Common myeloid progenitor, CD34-positive (primary cell): Measurements from ENCODE around the gene TNRC6A.

Experiments
- CTCF ChIA-PET: fragments of 350-600 bp; sonication (Branson Sonifier 250); formaldehyde crosslinking; loops from one replicate; lab custom pipeline; 2021; ENCODE audit warnings: antibody characterized with exemption; lab: Charles Lee
- POLR2A ChIA-PET: fragments of 350-600 bp; sonication (Branson Sonifier 250); formaldehyde crosslinking; loops from one replicate; lab custom pipeline; 2021; ENCODE audit warnings: antibody characterized with exemption; lab: Charles Lee
- DNase-seq, 3 donors: peaks; one replicate each; pipeline versions ENCODE4 v3.0.0 to v3.0.0-alpha.2; 2013
- H3K27ac ChIP-seq, 2 experiments: 1 replicate in 1 of 2; 2 replicates in 1 of 2; pipeline ENCODE4 v1.7.0; 2013; ENCODE audit warnings: inconsistent platforms in 2 of 2, low read length in 2 of 2, mild to moderate bottlenecking in 2 of 2, low read depth in 1 of 2, moderate library complexity in 1 of 2; ENCODE audit not compliant: severe bottlenecking in 2 of 2, insufficient read depth in 1 of 2, poor library complexity in 1 of 2
- H3K27me3 ChIP-seq, 5 experiments: replicated peaks in 2 of 5; 1 replicate in 3 of 5; 2 replicates in 2 of 5; pipeline versions ENCODE4 v1.6.1 to v1.7.0; 2013; ENCODE audit warnings: low read length in 4 of 5, mild to moderate bottlenecking in 2 of 5, moderate library complexity in 2 of 5, inconsistent platforms in 1 of 5; ENCODE audit not compliant: insufficient read depth in 5 of 5, control insufficient read depth in 4 of 5
- H3K36me3 ChIP-seq, 4 experiments: 1 replicate in 2 of 4; 2 replicates in 2 of 4; pipeline versions ENCODE4 v1.6.1 to v1.7.0; 2013; ENCODE audit warnings: low read length in 3 of 4, control low read depth in 1 of 4, mild to moderate bottlenecking in 1 of 4; ENCODE audit not compliant: control insufficient read depth in 4 of 4, insufficient read depth in 4 of 4
- H3K4me1 ChIP-seq, 4 experiments: 1 replicate in 3 of 4; 2 replicates in 1 of 4; pipeline versions ENCODE4 v1.6.1 to v1.7.1; 2013; ENCODE audit warnings: low read length in 3 of 4, mild to moderate bottlenecking in 3 of 4, control low read depth in 1 of 4, inconsistent platforms in 1 of 4, moderate library complexity in 1 of 4; ENCODE audit not compliant: control insufficient read depth in 4 of 4, insufficient read depth in 4 of 4; ENCODE audit errors: control extremely low read depth in 1 of 4
- H3K4me3 ChIP-seq, 7 experiments: 1 replicate in 4 of 7; 2 replicates in 3 of 7; pipeline versions ENCODE4 v1.5.1 to v1.7.0; 2013; ENCODE audit warnings: mild to moderate bottlenecking in 7 of 7, low read length in 6 of 7, moderate library complexity in 6 of 7, inconsistent platforms in 2 of 7, low read depth in 2 of 7, control low read depth in 1 of 7; ENCODE audit not compliant: insufficient read depth in 4 of 7, control insufficient read depth in 1 of 7; ENCODE audit errors: extremely low read depth in 1 of 7
- H3K9me3 ChIP-seq, 5 experiments: 1 replicate in 4 of 5; 2 replicates in 1 of 5; pipeline versions ENCODE4 v1.6.1 to v1.7.1; 2013; ENCODE audit warnings: low read length in 4 of 5, mild to moderate bottlenecking in 2 of 5, inconsistent platforms in 1 of 5, low read depth in 1 of 5, moderate library complexity in 1 of 5; ENCODE audit not compliant: control insufficient read depth in 4 of 5, insufficient read depth in 2 of 5; ENCODE audit errors: control extremely low read depth in 1 of 5
- WGBS: methylation state at CpG from one replicate; pipeline ENCODE4 v1.1.5; 2013; ENCODE audit not compliant: insufficient coverage; 5-methylcytosine and 5-hydroxymethylcytosine counted together

Gene TNRC6A

GRCh38 chr16:24829153-24829552 is 99.7 kb downstream of the TNRC6A start:
- no peak for DNase-seq
- no CpG with 5 or more reads among the region's 5 CpGs for WGBS

GRCh38 chr16:24833352-24833751 is 103.9 kb downstream of the TNRC6A start:
- DNase-seq, result no peak
- ChIA-PET CTCF (no interaction called here), POLR2A (no interaction called here)
- Histone ChIP-seq H3K27me3 (no peaks in the 10 kb centered on the region), H3K4me3 (no peak overlapping the region), H3K9me3 (no peaks in the 10 kb centered on the region), H3K36me3 (peaks cover under 1 to 5% (median 1%) of the 10 kb centered on the region in 4 experiments), H3K27ac (no peak overlapping the region), H3K4me1 (peaks cover 0 to 3% (median under 1%) of the 10 kb centered on the region in 4 experiments)
- WGBS, result 84% methylated on average over 6 of the region's 6 CpGs

More at GRCh38 chr16:24829153-24829552, 99.7 kb downstream of the TNRC6A start:
- Histone ChIP-seq H3K4me3 (no peak overlapping the region), H3K27me3 (no peaks in the 10 kb centered on the region), H3K27ac (no peak overlapping the region), H3K36me3 (peaks cover 9 to 34% (median 19%) of the 10 kb centered on the region in 4 experiments), H3K9me3 (no peaks in the 10 kb centered on the region), H3K4me1 (no peaks in the 10 kb centered on the region)
- ChIA-PET POLR2A (no interaction called here), CTCF (no interaction called here)

DNA sequence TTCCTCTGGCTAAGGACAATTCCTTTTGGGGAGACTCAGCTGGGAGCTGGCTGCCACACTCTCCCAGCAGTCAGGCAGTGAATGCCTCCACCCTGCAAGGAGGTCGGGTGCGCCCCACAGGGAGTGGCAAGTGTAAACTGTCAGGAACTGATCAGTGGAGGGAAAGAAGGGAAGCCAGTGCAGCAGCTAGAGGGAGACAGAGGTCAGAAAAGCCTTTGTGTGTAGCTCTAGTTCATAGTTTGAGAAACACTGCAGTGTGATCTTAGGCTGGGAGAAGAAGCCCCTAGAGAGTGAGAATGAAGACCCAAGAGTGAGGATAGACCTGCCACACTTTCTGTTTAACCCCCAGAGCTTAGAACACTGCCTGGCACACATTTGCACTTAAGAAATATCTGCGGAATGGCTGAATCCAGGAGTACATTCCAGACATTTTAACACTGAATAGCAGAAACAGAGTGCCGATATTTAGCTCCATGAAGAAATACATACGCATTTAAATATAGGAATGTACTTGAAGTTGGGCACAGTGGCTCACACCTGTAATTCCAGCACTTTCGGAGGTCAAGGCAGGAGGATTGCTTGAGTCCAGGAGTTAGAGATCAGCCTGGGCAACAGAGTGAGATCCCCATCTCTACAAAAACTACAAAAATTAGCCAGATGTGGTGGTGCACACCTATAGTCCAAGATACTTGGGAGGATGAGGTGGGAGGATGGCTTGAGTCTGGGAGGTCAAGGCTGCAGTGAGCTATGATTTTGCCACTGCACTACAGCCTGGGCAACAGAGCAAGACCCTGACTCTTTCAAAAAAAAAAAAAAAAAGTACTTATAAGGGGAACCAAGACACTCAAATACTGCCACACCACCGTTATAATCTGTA is 105.2 kb downstream of the TNRC6A start:
- WGBS, result 84% methylated on average over 5 of the region's 7 CpGs
- no peaks in the 10 kb centered on the region for H3K9me3 ChIP-seq
- H3K36me3 ChIP-seq, result no peaks in the 10 kb centered on the region
- H3K27ac ChIP-seq, result no peak overlapping the region
- CTCF ChIA-PET, result interaction anchor here (1.4 kb wide), 1 partner anchor 57 kb away, joined by 4 read pairs; no protein-coding TSS in a partner anchor
- DNase-seq, result peak; percentile 8 to 35 (median 21)
- POLR2A ChIA-PET, result no interaction called here
- no peaks in the 10 kb centered on the region for H3K27me3 ChIP-seq
- no peak overlapping the region for H3K4me3 ChIP-seq
- peaks cover 0 to 10% (median 6%) of the 10 kb centered on the region in 4 experiments for H3K4me1 ChIP-seq

DNA sequence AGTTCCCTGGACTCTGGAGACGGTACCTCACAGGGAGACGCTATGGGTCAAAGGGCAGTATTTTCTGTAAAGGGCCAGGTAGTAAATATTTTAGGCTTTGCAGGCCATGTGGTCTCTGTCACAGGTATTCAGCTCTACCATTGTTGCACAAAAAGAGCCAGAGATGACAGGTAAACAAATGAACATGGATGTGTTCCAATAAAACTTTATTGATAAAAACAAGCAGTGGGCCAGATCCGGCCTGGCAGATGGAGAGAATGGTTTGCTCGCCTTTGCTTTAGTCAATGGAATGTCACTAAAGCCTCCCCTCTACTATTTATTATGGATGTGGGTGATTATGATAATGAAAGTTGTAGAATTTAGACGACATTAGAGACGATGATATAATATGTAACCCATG is 107.4 kb downstream of the TNRC6A start:
- Histone ChIP-seq H3K27ac (no peak overlapping the region), H3K27me3 (no peaks in the 10 kb centered on the region), H3K4me3 (no peak overlapping the region), H3K36me3 (no peaks in the 10 kb centered on the region), H3K4me1 (peaks cover 0 to 10% (median 6%) of the 10 kb centered on the region in 4 experiments), H3K9me3 (no peaks in the 10 kb centered on the region)
- CTCF ChIA-PET, result no interaction called here
- POLR2A ChIA-PET, result no interaction called here
- 100% methylated on average over 1 of the region's 6 CpGs for WGBS
- DNase-seq, result no peak

GRCh38 chr16:24837969-24838368 is 108.5 kb downstream of the TNRC6A start:
- no peak for DNase-seq
- Histone ChIP-seq H3K27me3 (no peaks in the 10 kb centered on the region), H3K36me3 (no peaks in the 10 kb centered on the region), H3K27ac (no peak overlapping the region), H3K9me3 (no peaks in the 10 kb centered on the region), H3K4me1 (peaks cover 0 to 10% (median 6%) of the 10 kb centered on the region in 4 experiments), H3K4me3 (no peak overlapping the region)
- WGBS, result 93% methylated on average over 8 of the region's 9 CpGs
- POLR2A ChIA-PET, result no interaction called here
- CTCF ChIA-PET, result no interaction called here

DNA sequence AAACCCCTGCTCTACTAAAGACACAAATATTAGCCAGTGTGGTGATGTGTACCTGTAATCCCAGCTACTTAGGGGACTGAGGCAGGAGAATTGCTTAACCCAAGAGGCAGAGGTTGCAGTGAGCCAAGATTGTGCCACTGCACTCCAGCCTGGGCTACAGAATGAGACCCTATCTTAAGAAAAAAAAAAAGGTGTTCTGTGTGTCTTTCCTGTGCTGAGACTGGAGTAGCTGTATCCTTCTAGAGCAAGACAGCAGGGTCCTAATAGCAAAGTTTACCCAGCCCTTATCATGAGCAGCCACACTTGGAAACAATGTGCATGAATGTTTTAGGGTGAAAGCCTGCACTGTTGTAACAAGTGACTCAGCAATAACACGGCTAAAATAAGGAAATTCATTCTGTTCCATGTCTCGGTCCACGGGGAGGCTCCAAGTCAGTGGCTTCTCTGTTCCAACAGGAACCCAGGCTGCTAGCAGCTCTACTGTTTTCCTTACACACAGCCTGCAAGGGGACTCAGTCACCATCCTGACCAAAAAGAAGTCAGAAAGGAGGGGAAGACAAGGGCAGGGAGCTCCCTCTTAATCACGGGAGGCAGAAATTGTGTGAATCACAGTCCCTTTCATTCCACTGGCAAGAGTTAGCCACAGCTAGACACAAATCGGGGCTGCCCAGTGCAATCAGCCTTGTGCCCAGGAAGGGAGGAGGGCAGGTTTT is 109.3 kb downstream of the TNRC6A start:
- Histone ChIP-seq H3K9me3 (no peaks in the 10 kb centered on the region), H3K4me1 (peaks cover 0 to 10% (median 6%) of the 10 kb centered on the region in 4 experiments), H3K36me3 (no peaks in the 10 kb centered on the region), H3K27me3 (no peaks in the 10 kb centered on the region), H3K27ac (no peak overlapping the region), H3K4me3 (peak overlapping the region in 3 of 7 experiments; percentile 6 to 60 (median 37))
- CTCF ChIA-PET, result no interaction called here
- POLR2A ChIA-PET, result no interaction called here
- DNase-seq, result peak; percentile 52 to 87 (median 76)
- WGBS, result 3% methylated on average over 5 of the region's 5 CpGs
